Fibroblast of skin of right quadriceps (primary cell): Measurements from ENCODE around the gene LAMP5.

Experiments
- DNase-seq: peaks from one replicate; pipeline ENCODE4 v3.0.0-alpha.2; 2013

The LAMP5 gene

DNA sequence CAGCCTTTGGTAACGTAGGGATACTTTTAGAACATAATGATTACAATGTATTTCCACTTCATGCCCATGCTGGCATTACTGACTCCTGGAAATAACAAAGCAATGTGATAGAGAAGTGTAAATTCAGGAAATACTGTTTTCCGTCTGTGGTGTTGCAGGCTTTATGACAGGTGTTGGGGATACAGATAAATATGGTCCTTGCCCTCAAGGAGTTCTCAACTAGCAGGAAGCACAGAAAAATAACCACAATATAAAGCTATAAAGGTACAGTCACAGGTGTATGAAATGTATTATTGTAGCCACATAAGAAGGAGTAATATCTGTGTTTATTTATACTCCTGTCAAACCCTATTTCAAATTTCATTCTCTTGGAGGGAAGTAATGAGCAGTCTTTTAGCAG is 12.9 kb upstream of the LAMP5 start:
- no peak for DNase-seq

DNA sequence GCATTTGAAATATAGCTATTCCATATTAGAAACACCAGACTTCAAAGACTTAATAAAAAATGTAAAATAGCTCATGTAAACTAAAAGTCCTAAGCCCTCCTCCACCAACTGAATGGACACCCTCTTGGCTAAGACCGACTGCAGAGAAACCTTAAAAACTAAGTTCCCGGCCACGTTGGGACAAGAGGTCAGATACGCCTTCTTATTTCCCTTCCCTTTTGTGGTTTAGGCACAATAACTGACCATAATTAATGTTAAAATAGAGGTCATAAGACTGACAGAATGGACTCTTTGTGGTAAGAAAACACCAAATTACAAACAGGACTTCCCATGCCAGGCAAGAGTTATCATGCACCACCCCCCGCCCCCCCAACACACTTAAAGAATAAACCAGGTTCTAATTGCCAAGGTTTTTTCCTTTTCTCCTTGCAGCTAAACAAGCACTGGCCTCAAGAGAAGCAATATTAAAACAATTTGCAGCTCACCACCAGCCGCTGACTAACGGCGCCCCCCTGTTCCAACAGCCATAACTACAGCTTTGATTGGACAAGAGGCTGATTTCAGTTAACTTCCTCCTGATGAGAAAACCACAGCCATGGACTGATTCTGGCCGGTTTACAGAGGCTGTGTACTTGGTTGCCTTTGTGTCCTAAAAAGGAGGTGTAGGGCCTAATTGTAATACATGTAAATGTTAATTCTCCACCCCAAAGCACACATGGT is 10.7 kb upstream of the LAMP5 start:
- DNase-seq, result peak; percentile 68

DNA sequence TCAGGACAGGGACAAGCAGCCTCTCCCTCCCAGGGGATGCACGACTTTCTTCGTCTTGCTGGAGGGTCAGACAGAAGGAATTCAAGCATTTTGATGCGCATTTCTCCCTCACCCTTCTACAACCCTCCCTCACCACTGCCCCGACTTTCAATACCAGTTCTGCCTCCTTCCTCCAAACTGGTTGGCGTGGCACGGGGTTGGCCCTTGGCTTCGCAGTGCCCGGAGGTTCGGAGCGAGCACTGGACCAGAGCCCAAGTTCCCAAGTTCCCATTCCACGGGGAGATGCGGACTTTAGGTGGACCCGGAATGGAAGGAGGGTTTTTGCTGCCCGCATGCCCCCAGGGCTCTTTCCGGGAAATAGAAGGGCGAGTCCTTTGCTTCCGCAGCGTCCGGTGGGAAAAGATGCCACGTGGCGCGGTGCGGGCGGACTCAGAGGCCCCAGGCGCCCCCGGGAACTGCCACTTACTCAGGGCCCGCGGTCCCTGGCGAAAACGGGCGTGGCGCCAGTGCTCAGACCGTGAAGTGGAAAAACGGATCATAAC is 8.0 kb upstream of the LAMP5 start:
- no peak for DNase-seq

DNA sequence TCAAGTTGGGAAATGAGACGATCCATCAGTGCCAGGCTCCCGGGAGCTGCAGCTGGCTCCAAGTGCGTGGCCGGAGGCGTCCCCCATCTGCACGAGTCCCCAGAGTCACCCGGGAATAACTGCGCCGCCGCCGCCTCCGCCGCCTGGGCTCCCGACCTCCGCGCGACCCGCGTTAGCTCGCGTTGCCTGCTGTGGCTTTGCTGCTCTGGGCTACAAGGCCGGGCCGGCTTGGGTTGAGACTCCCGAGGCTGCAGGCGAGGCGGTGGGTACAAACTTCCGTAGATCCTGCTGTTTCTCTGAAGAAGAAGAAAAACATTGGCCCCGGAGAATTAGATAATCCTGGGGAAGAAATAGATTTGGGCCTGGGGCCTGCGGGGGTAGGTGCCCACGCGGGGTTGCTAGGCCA is 7.4 kb upstream of the LAMP5 start:
- DNase-seq, result no peak

DNA sequence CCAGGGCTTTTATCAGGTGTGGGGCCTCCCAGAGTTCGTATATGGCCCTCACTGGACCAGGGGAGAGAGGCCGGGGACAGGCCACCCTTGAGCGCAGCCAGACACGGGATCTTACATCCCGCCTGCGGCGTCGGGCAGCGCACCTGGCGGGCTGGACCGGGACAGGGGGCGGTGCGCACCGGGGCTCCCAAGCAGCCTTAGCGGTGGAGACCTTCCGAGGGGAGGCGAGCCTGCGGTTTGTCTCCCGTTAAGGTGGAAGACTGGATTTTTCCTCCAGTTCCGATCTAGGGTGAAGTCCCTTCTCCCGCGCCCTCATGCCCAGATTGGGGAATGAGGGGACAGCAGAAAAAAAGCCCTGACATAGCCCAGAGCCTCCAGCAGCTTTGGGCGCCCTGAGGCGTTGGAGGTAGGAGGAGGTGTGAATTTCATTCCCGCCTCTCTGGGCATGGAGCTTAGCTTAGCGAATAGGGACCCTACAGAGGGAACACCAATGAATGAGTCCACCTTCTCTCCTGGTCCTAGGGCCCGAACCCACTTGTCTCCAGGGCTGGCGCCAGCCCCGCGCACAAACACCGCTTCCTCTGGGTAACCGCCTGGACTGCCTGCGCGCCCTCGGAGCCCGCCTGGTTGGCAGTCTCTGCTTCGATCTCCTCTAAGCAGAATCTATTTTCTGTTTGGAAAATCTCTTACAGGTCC is 6.7 kb upstream of the LAMP5 start:
- no peak for DNase-seq

DNA sequence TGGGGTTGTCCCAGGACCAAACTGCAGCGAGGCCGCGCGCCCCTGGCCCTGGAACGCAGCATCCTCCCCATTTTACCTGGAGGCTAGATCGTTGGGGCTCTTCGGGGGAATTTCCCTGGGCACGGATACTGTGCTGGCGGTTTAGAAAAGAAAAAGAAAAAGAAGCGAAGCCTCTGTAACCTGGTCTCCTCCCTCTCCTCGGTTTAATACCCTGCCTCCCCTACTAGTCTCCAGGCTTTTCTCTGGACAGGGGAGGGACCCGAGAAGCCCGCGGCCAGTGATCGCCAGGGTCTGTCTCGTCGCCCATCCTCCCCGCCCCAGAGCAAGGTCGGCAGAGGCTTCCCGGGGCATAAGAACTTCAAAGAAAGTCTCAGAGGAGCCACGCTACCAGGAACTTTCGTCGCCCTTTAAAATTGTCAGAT is 6.1 kb upstream of the LAMP5 start:
- no peak for DNase-seq

DNA sequence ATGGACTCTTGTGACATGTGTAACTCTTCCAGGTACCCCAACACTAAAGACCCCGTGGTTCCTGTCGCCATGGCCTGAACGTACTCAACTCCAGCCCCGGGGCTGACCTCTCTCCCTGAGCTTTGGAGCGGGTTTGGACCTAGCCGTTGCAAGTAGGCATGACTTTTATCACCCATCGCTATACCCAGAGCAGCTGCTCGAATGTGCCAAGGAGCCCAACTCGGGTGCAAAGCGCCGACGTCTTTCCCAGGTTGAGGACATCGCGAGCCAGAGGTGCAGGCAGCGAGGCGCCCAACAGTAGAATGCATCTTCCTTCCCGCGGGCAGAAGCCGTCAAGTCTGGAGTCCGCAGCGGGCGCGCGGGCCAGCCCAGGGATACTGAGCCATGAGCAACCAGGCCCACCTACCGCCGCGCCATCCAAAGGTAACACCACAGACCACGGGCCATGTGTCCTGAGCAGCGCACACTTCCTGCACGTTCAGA is 5.7 kb upstream of the LAMP5 start:
- no peak for DNase-seq

DNA sequence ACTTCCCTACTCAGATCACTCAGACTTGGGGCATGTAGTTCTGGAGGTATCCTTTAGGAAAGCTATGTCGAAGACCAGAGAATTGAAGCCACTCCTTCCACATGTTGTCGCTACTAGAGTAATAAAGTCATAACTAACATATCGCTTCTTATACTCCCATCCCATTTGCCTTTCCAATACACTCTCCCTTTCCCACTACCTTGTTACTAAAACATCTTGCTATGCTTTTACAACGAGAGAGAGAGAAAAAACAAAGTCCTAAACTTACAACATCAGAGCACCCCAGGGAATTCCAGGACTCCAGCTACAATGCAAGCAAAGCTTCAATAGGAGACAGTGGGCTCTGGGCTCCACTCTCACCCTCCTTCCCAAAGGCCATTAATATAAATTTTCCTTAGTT is 5.1 kb upstream of the LAMP5 start:
- DNase-seq, result no peak

DNA sequence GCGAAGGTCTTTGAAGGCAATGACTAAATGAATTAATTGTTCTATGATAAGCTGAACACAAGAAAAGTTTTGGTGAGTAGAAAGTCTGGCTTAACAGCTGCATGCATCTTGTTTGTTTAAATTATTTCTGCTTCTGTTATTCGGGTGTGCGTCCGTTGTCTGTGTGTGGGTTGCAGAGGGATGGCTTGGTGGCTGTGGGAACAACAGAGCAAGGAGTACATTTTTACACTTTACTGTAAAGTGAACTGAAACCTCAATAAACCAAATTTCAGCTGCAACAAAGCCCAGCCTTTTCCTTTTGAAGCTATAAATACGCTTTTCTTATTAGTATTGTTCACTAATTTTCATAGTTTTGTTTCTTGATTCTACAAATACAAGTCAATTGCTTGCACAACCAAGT is 3.5 kb upstream of the LAMP5 start:
- no peak for DNase-seq

DNA sequence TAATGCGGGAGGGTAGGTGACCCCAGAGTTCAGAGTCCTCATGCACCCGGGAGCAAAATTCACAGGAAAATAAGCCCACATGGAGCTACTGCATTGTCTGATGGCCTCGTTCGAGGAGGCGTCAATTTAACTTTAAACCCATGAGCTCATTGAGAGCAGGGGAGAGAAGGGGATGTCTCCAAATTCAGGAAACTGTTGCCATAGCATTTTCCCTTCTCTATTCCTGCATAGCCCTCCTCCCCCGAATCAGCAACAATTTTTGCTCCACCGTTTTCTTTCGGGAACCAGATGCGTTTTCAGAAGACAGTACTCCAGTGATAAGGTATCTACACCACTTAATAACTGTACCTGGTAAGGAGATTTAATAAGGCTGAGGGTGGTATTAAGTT is 324 bp upstream of the LAMP5 start:
- DNase-seq, result no peak

DNA sequence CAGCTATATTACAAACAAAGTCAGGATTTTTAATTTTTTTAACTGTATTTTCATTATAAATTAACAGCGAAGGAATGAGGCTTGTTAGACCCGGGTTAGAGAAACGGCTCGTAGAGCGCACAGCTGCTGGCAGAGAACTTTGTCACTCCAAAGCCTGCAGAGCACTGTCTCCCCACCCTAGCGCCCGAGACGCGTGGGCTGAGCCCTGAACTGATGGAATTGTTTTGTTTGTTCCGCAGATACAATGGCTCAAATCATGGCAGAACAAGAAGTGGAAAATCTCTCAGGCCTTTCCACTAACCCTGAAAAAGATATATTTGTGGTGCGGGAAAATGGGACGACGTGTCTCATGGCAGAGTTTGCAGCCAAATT is 810 bp downstream of the LAMP5 start:
- DNase-seq, result no peak

DNA sequence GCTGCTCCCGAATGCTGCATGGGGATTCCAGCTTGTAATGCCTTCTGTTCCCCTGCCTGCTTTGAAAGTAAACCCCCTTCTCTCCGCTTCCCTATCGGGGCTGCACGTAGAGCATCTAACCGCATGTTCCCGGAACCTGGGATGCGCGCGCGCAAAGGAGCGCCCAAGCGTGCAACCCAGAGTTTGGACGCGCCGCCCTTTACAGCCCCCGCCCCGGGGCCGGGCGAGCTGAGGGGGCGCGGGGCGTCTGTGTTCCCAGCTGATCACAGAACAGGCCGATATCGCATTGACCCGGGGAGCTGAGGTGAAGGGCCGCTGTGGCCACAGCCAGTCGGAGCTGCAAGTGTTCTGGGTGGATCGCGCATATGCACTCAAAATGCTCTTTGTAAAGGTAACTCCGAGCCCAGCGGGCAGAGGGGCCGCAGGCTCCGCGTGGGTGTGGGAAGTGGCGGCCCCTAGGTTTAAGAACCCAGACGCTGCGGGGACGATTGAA is 1.4 kb downstream of the LAMP5 start:
- DNase-seq, result no peak

DNA sequence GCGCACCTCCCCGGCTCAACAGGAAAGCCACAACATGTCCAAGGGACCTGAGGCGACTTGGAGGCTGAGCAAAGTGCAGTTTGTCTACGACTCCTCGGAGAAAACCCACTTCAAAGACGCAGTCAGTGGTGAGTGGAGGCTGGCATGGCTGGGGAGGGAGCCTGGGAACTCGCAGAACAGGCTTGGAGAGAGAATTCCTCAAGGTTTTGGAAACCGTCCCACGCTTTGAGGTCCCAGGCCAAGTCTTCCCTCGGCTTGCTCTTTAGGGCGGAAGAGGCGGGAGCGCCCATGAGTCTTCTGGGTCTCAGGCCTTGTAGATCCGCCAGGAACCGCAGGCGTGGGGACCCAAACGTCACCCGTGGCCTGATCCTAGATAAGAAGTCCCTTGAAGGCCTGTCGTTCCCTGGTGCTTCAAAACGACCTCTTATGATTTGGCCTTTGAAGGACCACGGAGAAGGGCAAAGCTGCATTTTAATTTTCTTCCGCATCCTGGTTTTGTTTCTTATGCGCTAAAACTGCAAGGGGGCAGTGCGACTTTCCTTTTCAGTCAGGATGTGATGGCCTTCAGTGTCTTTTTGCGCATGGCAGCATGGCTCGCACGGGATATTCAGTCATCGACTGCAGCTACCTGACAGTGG is 2.0 kb downstream of the LAMP5 start:
- peak; percentile 19 for DNase-seq

DNA sequence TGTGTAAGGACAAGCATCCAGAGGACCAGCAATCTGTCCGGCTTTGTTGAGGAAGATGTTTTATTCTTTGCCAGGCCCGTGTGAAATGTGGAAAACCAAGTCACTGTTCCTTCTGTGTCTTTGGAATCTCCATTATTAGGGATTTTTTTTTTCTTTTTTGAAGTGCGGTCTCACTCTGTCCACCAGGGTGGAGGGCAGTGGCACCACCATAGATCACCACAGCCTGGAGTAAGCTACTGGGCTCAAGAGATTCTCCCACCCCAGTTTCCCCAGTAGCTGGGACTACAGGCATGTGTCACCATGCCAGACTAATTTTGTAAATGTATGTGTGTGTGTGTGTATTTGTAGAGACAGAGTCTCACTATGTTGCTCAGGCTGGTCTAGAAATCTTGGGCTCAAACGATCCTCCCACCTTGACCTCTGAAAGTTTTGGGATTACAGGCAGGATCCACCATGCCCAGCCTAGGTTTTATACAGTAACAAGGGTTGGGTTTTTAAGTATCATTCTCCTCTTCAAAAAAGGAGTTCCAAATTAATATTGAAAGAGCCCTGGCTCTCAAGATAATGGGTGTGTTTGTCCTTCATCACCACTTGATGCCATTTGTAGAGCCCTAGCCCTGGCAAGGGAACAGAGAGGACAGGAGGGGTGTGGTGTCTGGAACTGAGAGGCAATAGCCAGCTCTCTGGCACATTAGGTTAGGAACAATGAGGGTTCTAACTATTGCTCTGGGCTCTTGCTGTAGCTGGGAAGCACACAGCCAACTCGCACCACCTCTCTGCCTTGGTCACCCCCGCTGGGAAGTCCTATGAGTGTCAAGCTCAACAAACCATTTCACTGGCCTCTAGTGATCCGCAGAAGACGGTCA is 3.1 kb downstream of the LAMP5 start:
- no peak for DNase-seq

DNA sequence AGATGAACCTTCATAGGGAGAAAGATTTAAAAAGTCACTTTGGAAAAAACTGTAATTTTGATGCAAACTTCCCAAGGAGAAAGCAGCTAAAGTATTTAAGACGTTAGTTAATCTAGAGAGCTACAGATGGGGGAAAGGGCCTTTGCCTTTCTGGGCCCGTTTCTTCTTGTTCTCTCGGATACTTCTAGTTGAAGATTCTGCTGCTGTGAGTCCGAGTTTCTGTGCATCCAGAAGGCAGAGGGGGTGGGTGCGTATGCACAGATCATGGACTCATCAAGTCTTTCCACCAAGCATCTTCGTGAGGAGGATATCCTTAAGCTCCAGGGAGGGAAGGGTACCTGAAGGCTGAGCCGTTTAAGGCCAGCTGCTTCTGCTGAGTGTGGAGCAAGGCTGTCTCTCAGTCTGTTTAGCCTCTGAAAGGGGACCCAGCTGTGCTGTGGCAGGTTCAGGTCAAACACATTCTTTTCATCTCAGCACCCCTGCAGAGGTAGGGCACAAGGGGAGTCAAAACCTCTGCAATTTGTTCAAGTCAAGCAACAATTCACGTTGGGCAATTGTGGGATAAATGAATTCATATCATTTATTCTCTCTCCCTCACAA is 4.3 kb downstream of the LAMP5 start:
- no peak for DNase-seq

DNA sequence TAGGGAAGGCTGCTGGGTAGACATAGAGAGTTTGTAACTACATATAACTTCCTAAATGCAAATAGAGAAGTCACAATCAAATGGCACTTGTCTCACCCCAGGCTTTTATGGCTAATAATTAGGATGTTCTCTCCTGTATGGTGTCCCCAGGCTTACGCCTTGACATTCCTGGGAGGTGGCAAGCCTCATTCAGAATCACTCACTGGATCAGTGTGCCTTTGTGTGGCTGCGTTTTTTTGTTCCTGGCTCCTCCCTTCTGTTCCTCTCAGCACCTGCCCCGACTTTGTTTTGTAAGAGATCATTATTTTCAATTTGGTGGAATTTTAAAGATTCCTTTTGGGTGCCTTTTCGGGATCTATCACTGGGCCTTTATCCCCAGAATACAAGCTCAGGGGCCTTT is 5.7 kb downstream of the LAMP5 start:
- no peak for DNase-seq

DNA sequence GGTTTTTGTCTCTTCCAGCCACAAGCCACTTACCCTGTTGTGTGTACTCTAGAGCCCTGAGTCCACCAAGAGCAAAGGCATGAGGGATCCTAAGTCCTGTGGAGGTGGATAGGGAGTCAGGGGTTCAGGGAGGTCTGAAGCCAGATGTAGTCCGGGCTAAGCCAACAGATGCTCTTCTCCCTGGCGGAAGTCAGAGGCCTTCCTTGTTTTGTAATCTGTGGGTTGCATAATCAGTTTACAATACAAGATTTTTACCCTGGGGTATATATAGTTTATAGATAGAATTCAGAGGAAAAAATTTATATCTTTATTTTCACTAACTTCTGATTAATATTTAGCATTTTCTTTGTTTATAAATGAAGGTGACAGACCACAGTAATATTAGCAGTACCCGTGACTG is 9.2 kb downstream of the LAMP5 start:
- DNase-seq, result no peak

DNA sequence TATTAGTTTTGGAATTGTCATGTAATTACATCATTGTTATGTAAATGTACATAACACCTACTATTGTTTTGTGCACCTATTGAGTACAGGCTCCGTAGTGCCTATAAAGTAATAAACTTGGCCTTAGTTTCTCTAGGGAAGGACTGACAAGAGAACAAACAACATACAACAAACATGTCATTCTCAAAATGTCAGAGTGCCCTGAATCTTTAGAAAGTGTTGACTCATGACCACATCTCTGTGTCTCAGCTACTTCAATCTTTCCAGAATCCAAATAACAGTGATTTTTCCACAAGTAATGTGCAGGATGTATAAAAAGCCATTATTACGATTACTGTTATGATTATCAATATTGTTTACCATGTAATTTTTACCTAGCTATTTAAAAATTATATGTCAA is 17.2 kb downstream of the LAMP5 start:
- DNase-seq, result no peak

DNA sequence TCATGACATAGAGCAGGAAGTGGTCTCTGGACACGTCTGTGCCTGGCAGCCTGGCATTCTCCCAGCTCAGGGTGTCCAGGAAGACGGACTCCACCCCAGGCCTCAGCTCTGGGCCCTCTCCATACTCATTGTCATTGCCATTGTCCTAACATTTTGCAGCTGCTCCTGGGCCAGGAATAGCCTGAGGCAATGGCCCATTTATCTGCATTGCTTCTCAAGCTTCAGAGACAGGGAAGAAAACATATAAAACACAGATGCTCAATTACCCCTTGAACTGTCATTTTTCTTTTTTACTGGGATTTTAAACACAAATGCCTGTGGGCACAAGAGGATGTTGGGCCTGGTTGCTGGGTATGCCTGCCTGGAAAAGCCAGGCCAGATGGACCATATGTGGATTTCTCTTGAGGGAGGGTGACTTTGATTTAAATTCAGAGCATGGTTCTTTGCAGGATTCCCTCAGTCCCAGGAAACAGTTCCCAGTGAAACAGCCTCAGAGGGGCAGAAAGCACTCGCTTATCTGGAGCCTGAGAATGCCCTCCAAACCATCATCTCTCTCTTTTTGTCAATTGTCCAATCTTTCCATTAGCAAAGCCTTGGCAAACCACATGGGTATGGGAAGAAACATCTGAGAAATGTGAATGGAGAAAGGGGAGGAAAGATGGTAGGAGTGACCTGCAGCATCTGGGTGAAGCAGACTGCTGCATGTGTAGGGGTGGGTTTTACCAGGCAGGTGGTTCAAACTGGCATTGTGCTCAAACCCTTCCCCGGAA is 17.9 kb downstream of the LAMP5 start:
- no peak for DNase-seq

DNA sequence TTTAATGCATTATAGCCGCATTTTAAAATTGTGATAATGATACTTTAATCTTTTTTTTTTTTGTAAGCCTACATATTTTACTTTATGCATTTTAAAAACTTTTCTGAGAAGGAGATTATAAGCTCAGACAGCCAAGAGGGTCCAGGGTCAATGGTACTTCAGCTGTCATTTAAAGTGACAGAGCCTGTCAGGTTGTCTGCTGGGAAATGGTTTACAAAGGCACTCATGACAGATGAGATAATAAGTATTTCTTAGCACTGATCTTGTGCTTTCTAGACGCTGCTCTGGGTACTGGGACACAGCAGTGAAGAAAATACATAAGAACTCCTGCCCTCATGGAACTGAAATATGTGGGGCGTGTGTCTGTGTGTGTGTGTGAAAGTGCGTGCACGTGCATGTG is 19.6 kb downstream of the LAMP5 start:
- no peak for DNase-seq

DNA sequence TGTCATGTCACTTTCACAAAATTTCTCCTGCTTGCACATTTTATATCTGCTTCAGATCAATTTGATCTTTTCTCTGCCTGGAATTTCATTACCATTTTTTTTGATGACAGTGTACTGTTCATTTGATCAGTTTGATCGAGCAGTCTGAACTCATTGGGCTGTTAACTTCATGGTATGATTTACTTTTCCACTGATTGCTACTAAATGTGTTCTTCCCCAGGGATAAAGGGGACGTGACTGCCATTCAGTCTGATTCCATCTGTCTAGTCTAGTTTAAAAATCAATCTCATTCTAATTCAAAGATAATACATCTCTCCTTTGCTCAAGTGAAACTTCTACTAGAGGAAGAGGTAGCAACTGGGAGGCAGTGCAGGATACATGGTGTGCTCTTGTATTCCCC is 21.1 kb downstream of the LAMP5 start:
- no peak for DNase-seq

DNA sequence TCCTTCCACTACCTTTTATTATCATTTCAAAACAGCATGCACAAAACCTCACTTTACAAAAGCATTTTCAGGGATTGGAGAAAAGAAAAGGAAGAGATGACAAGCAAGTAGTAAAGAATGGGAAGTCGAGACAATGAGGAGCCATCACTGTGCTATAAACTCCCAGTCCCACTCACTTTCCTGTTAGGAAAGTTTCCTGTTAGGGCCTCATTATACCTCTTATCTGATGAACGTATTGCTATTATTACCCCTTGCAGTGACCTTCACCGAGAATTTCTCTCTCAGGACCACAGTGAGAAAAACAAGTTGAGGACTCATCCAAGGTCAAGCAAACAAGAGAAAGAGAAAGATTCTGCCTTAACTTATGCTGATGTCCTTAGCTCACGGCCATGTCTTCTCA is 28.8 kb downstream of the LAMP5 start:
- no peak for DNase-seq
